GM18508 (cell line): ENCODE measurements around the gene GHRL.

Experiments
- ATAC-seq: cut with Tn5 transposase; IDR thresholded peaks from one replicate; pipeline ENCODE4 v1.9.1; 2021; ENCODE audit warnings: moderate number of reproducible peaks; ENCODE audit not compliant: insufficient read depth, unreplicated experiment

Gene GHRL

DNA sequence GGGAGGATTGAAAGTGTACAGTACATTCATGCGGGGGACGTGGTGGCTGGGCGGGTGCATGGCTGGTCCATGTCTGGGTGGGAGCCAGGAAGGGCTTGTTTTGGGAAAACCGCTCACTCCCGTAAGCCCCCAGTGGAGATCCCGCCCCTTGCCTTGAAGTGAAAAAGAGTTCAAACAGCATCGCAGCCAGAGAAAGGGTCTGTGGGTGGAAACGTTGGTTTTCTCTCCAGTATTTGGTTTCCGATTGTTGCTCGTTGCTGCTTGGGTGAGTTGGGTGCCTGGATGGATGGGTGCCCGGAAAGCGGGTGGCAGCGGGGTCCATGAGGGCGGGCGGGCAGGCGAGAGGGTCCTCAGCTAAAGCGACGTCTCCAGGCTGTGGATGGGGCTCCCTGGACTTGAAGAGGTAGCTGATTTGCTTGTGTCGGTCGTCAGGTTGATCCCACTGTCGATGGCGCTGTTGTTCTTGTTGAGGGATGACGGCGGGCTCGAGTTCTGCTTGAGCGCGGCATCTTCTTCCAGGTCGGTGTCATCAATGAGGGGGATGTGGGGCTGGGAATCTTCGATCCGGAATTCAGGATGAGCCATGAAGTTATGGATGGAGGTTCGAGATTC lies 35.8 kb upstream of the GHRL start:
- no peak for ATAC-seq

DNA sequence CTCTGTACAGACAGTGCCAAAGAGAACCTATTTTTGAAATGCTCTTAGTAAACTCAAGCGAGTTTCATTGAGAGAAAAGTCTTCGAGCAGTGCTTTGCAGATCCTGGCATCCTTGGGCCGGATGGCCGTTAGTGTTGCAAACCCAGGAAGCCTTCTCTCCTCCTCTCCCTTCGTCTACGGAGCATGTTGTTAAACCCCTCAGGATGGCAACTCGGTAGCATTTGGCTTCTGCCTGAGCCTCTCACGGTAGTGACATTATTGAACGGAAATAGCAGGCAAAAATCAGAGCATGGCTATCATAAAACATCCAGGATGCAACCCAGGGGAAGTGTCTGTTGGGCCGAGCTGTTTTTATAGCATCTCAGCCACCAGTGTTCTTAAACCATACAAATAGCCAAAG lies 34.8 kb upstream of the GHRL start:
- ATAC-seq = no peak

DNA sequence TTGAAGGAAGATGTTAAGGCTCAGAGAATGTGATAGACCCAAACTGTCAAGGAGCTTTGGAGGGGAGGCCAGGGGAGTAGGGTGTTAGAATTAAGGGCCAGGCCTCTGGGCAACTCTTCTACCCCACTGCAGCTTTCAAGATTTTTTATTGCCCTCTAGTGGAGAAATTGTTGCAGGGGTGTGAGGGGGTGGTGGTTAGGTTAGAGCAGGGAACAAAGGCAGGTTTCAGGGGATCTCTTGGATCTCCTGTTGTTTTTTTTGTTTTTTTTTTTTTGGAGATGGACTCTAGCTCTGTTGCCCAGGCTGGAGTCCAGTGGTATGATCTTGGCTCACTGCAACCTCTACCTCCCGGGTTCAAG lies 29.6 kb upstream of the GHRL start:
- ATAC-seq = no peak

DNA sequence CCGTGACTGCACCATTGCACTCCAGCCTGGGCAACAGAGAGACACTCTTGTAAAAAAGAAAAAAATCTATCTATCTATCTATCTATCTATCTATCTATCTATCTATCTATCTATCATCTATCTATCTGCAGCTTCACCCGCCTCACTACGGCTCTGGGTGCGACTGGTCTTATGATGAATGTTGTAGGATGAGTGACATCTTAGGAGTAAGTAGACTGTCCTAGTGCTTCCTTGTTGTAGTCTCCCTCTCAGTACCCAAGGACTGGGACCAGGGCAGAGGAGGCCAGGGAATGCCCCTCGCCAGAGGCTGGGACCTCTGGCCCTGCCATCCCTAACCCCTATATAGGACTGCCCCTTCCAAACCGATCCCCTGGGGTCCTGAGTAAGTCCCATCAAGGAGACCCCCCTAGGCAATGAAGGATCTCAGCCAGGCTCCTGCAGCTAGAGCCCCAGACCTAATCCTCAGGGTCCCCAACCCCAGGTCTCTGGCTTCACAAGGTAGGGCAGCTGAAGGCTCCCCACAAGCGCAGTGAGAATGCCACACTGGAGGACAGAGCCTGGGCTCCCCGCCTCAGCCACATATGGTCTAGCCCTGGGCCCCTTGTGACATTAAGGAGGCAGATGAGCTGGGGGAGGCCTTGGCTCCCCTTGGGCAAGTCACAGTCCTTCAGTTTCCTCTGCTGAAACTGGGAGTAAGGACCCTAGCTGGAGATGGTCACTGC lies 29.0 kb upstream of the GHRL start:
- ATAC-seq = no peak

DNA sequence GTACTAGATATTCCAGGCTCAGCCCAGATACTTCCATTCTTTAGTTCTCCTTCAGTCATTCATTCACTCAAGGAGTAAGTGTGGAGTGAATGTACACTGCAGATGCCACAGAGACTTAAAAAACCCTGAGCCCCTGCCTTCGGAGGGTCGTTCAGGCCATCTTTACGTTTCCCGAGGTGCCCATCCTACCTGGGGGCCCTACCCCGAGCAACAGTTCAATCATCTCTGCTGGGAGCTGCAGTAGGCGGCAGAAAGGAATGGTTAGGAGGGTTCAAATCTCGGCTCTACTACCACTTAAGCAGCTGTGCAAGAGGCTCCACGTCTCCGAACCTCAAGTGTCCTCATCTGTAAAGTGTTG lies 27.6 kb upstream of the GHRL start:
- no peak for ATAC-seq

DNA sequence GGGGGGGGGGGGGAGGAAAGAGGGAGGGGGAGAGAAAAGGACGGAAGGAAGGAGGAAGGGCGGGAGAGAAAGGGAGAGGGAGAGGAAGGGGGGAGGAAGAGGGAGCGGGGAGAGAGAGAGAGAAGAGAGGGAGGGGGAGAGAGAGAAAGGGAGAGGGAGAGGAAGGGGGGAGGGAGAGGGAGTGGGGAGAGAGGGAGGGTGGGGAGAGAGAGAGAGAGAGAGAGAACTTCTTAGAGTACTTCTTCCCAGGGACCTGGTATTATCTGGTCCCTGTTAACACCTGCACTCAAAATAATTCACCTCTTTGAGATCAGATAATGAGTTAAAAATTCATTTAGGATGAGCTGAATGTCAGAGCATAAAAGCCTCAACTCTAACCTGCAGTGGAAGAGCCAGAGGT lies 27.1 kb upstream of the GHRL start:
- ATAC-seq = no peak

DNA sequence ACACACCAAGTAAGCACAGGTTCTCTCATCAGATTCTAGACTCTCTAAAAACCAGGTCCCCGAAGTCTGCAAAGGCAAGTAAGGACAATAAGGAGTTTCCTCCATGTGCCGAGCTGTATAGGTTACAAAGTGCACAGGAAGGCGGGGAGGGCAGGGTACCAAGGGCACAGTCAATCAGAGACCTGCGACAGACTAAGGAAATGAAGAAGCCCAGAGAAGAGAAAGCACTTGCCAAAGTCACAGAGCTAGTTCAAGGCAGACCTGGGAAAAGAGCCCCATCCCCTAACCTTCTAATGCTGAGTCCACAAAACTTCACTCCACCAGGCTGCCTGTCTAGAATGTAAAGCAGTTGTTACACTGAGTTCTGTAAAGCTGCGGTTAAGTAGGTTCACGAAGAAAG lies 26.5 kb upstream of the GHRL start:
- no peak for ATAC-seq

DNA sequence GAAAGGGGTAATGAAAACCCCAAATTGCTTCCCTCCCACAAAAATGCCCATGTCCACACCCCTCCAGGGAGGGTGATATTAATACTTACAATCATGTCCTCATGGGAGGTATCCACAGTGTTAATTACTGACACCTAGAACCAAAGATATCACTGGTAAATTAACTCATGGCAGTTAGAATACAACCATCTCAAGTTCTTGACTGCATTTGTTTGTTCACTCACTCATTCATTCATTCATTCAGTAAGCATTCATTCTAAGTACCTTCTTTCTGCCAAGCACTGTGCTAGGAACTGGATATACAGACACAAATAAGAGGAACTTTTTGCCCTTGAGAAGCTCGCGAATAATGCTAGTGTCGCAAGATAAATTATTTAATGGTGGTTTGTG lies 25.2 kb upstream of the GHRL start:
- no peak for ATAC-seq

DNA sequence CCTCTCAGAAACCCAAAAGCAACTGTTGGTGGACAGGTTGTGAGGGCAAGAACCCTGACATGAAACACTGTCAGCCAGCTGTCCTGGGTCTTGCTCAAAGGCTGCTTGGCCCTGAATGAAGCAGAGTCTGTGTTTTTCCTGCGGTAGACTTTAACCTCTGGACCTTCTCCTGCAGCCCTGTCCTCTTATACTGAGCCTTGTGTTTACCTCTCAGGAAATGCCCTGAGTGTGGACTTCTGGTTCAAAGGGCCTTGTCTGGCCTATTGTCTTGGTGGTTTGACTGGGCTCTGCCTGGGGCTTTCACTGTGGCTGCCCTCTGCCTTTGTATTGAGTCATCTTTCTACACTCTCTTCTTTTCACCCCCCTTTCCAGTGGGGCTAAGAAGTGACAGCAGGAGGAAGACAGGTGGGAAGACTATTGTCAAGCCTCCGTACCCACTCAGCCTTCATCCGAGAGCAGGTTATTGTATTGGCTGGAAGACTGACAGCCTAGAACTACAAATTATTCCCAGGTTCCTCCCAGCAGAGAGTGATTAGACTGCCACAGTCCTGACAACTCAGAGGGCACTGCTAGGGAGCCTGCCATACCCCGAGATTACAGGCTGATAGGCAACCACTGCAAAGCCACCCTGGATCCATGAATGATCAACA lies 24.7 kb upstream of the GHRL start:
- ATAC-seq = no peak

DNA sequence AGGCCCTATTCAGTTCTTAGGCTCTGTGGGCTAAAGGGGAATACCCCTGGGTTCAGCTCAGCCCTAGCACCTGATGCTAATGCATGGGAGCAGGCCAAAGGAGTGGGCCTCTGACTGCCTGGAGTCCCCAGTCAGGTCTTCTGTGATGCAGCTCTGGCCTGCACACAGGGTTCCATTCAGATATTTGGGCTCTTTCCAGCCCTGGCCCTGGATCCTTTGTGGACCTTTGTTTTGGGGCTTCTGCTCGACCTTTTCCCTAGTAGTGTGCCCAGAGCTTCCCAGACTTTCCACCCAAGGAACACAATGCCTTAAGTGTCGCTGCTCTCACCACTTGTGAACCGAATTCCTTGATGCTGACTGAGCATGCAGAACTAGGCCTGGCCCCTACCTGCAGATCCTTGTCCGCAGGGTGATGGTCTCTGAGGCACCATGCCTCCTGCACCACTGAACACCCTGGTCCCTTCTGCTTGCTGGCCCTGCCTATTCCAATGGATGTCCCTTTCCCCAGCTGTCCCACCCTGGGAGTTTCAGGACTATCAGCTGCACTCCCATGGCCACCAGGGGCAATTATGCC lies 23.1 kb upstream of the GHRL start:
- ATAC-seq = no peak

DNA sequence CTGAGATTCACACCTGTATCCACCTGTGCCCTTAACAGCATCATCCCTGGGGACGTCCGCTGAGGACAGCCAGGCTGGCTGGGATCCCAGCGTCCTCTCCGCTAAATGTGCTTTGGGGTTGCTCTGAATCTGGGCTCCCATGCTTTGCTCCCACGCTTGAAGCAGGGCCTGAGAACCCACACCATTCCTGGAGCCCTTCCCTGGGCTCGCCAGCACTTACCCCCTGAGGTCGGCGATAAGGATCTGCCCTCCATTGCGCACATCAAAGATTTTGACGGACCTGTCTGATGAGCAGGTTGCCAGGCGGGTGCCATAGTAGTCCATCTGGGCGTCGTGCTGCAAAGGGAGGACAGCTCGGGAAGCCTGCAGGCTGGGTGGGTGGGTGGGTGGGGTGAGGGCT lies 22.4 kb upstream of the GHRL start:
- ATAC-seq = no peak

DNA sequence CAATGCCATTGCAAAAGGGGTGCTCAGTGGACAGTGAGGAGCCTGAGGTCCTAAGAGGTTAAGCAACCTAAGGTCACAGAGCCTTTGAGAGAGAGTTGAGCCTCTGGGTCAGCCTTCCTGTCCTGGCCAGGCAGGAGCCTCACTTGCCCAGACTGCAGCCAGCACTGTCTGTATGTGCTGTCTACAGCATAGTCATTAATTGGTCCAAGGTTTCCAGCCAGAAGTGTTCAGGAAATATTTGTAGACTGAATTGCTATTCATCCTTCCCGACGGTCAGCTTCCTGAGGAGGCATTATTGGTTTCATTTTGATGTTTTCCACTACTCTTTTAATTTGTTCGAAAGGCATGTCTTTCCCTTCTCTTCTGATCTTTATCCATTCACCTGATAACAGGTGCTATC lies 20.1 kb upstream of the GHRL start:
- ATAC-seq = no peak

DNA sequence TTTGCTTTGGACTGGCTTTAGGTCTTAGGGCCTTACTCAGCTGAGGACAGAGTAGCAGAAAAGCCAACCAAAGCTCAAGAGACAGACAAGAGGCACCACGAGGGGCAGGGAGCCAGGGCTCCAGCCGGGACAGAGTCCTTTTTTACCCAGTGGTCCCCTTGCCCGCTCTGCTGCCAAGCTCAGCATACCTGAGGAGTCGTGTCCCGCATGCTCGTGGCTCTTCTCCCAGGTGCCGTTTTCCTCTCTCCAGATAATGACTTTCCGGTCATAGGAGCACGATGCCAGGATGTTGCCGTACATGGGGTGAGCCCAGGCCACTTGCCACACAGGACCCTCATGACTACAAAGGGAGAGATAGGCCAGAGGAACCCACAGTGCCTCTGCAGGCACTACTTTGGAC lies 19.6 kb upstream of the GHRL start:
- ATAC-seq = no peak

DNA sequence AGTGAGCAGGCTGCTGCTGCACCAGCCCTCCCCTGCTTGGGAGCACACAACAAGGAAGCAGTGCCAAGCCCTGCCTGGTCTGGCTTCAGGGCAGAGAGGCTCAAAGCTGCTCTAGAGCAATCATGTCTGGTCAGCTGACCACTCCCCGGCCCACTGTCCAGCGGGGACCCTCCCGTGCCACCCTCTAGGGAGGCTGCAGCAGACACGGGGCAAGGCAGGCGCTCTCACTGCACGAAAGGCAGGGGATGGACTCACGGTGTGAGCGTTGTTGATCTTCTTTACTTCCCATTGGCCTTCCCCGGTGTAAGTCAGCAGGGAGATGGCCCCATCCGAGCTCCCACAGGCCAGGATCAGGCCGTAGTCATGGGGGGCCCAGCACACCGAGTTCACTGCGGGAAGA lies 19.0 kb upstream of the GHRL start:
- no peak for ATAC-seq

DNA sequence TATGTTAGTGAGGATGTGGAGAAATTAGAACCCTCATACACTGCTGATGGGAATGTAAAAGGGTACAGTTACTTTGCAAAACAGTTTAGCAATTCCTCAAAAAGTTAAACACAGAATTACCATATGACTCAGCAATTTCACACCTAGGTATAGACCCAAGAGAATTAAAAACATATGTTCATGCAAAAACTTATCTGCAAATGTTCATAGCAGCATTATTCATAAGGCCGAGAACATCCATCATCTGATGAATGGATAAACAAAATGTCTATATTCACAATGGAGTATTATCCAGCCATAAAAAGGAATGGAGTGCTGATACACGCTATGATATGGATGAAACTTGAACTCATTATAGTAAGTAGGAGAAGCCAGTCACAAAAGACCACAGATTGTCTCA lies 17.8 kb upstream of the GHRL start:
- ATAC-seq = no peak

DNA sequence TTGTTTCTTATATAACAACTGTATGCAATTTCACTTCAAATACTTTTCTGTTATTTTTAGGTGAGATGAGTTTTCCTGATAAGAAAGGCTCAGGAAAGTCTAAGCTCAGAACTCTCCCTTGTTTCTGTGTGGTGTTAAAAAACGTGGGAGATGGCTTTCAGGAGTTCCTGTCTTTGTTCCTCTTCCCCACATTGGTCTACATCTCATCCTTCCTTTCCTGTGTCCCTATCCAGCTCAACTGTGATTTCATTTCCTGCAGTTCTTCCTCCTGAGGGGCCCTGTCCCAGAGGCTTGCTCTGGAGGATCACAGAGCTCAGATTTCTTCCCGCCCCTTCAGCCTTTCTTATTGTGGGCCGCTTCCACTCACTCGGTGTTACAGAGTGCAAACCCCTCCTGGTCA lies 17.0 kb upstream of the GHRL start:
- ATAC-seq = no peak

DNA sequence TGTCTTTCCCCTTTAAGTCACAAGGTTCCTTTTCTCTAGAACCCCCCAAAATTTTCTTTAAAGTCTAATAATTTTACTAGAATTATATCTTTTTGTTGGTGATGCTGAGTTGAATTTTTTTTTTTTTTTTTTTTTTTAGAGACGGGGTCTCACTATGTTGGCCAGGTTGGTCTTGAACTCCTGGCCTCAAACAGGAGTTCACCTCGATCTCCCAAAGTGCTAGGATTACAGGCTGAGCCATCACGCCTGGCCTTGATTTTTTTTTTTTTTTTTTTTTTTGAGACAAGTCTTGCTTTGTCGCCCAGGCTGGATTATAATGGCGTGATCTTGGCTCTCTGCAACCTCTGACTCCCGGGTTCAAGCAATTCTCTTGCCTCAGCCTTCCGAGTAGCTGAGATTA lies 15.9 kb upstream of the GHRL start:
- no peak for ATAC-seq

DNA sequence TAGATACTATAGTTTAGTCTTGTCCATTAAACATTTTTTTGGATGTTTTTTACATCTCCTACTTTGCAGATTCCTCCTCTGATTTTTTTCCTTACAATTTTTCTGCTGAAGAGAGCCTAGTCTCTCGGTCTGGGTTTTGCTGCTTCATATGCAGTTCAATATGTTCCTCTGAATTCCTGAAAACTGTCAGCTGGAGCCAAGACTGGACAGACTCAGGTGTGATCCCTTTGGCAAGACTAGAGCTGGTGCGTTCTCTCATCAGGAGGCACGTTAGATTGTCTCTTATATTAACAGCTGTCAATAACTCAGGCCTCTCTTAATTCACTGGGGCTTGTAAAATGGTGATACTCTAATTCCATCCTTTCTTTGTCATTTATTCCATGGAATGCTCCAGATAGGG lies 13.4 kb upstream of the GHRL start:
- ATAC-seq = no peak

DNA sequence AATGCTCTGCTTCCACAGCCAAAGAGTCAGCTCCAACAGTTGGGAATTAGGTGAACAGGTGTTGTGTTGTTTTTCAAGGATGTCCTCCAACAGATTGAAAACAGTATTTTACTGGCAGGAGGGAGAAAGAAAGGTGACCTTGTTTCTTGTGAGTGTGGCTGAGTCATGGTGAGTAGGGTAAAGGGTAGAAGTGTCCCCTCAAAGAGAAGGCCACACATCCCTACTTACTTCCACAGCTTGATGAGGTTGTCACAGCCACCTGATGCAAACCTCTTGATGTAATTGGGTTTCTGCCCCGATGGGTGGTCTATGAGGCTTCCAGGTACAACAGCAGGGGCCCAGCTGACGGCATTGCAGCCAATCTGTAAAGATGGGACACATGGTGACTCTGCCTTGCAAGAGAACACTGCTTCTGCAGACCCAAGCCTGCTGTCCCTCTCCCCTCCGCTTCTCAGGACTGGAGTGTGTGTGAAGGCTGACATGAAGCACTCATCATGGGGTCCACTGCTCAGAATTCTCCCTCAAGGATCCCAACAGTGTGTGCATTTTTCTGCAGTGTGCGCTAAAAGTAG lies 12.7 kb upstream of the GHRL start:
- no peak for ATAC-seq

DNA sequence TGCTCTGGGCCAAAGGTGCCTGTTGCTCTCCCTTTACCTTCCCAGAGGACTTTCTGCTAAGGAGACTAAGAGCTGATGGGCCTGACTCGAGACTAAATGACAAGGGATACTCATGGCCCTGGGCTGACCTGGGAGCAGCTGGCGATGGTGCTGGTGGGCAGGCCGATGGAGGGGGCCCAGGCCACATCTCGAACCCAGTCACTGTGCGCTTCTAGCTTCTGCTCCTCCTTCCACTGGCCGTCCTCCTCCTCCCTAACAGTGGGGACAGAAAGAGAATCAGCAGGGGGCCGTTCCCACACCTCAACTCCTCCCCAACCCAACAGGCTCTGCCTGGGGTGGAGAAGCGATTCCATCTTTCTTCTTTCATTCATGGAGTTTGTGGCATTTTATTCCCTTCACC lies 12.2 kb upstream of the GHRL start:
- no peak for ATAC-seq

DNA sequence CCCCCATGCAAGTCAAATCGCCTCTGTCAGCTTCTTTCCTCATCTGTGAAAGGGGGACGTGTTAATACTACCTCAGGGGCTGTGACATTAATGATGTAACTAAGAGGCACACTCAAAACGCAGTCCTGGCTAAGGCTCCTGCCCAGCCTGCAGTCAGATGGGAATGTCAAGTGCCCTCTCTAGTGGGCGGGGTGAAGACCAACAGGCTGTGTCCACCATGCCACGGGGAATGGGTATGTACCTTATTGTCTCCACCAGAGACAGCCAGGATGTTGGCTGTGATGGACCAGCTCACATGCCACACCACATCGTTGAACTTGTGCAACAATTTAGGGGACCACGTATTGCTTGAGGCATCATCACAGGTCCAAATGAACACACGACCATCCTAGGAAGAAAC lies 11.0 kb upstream of the GHRL start:
- no peak for ATAC-seq

DNA sequence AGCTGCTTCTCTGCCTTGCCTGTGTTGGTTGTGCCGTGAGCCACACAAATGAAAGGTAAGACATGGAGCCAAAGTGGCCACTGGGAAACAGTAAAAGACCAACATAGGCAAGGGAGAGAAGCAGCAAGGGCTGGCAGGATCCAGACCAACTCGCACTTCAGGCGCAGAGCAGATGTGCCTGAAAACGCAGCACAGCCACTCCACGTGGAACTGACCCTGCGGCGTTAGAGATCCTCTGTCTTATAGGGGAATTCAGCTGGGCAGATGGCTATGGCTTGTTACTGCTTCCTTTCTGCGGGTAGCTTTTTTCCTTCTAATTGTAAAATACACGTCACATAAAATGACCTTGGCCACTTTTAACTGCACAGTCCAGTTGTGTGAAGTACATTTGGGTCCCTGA lies 10.4 kb upstream of the GHRL start:
- ATAC-seq = no peak
